ENCODE data around the gene ARHGAP11A. TPM values are rescaled to one million over a fixed set of nuclear protein-coding genes. Genes with fewer than 3 reads are reported as not detected.

Gene ARHGAP11A
- total RNA-seq, 1 experiment from 2014 or later, result 102 TPM

DNA sequence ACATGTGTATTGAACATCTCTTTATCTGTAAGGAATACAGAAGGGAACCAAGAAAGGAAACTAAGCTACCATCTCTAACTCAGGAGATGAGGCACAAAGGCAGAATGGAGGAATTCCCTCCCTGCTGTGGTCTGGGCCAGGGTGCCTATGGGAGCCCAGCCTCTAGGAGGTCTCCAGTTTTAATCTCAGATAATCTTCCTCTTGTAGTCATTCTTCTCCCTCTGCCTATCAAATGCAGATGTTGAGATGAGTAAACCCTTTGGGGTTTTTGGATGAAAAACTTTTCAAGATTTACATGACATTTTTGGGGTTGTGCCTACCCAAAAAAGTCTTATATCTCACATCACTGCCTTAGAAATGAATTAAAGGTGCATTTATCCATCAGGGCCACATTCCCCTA, 49.5 kb downstream of the ARHGAP11A start:
- Histone ChIP-seq H3K36me3 (ENCODE audit: control insufficient read depth in 1 of 2, insufficient read depth in 2 of 2, low read length in 2 of 2) (peaks cover 0 to 4% of the 10 kb centered on the region in 2 experiments; a peak in 2 of 4 replicates), H4K20me1 (ENCODE audit: insufficient read depth) (no peaks in the 10 kb centered on the region), H3K27me3 (ENCODE audit: insufficient read depth, low read length) (no peaks in the 10 kb centered on the region), H2AFZ (ENCODE audit: low read depth, low read length, poor library complexity, severe bottlenecking) (no peak overlapping the region), H3K27ac (ENCODE audit: low read depth, low read length) (no peak overlapping the region), H3K4me2 (ENCODE audit: low read length) (no peak overlapping the region), H3K9me2 (ENCODE audit: insufficient read depth) (no peaks in the 10 kb centered on the region), H3K79me2 (ENCODE audit: insufficient read depth, low read length) (no peaks in the 10 kb centered on the region), H3K9me3 (ENCODE audit: control insufficient read depth in 1 of 2, insufficient read depth in 1 of 2, low read depth in 1 of 2, low read length in 2 of 2) (no peaks in the 10 kb centered on the region), H3K9ac (ENCODE audit: low read length) (no peak overlapping the region), H3K4me3 (replicated peaks in 1 of 2; ENCODE audit: low read depth in 1 of 2, low read length in 2 of 2) (no peak overlapping the region), H3K4me1 (ENCODE audit: control insufficient read depth in 1 of 2, insufficient read depth in 2 of 2, low read length in 2 of 2) (no peaks in the 10 kb centered on the region)
- intact Hi-C loops (cut with micrococcal nuclease), result loop anchor here (5.0 kb wide), 2 partner anchors 293 to 333 kb away; no protein-coding TSS in a partner anchor
- ChIA-PET RAD21 (ENCODE audit: low non-redundant PET in 1 of 2, low total read pairs in 2 of 2, uncharacterized antibody in 2 of 2, unreplicated experiment in 2 of 2) (no interaction called here), POLR2A (no interaction called here), CTCF (interaction anchor here (0.6 to 1.4 kb wide), 3 partner anchors 12 to 329 kb away, joined by 3 to 4 read pairs (median 3); no protein-coding TSS in a partner anchor)
- no peak for DNase-seq (ENCODE audit: low read depth, low spot score)
- no peak for ATAC-seq
- BruUV-seq (replicated peaks), result no TSS peak
- no peak for TF ChIP-seq EZH2 (IDR thresholded peaks at IDR 0.05)
- TF ChIP-seq TCF7L2 (IDR thresholded peaks at IDR 0.05; ENCODE audit: borderline replicate concordance, extremely low read depth, insufficient read depth, insufficient read length), result no peak

DNA sequence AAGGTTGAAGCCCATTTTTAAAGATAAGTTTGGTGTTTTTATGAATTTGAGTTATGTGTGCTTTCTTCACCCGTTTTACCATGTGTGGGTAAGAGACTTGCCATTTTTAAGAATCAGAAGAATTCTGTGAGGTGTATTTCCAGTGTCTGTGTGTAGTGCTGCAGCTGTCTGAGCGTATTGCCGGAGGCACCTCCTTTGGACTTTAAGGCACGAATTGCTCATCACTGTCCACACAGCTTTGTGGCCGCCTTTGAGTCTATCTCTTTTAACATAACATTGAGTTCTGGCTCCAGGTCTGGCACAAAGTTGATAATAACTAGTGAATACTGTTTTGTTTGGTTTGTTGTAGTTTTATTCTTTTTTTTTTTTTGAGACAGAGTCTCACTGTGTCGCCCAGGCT, 52.0 kb downstream of the ARHGAP11A start:
- ChIA-PET POLR2A (no interaction called here), RAD21 (ENCODE audit: low non-redundant PET in 1 of 2, low total read pairs in 2 of 2, uncharacterized antibody in 2 of 2, unreplicated experiment in 2 of 2) (no interaction called here), CTCF (no interaction called here)
- intact Hi-C loops (cut with micrococcal nuclease), result loop anchor here (5.0 kb wide), 2 partner anchors 290 to 330 kb away; no protein-coding TSS in a partner anchor
- ATAC-seq (no peak), DNase-seq (ENCODE audit: low read depth, low spot score) (no peak)
- BruUV-seq (replicated peaks), result no TSS peak
- Histone ChIP-seq H3K27ac (ENCODE audit: low read depth, low read length) (no peak overlapping the region), H3K36me3 (ENCODE audit: control insufficient read depth in 1 of 2, insufficient read depth in 2 of 2, low read length in 2 of 2) (peaks cover 0 to 4% of the 10 kb centered on the region in 2 experiments; a peak in 2 of 4 replicates), H3K4me3 (replicated peaks in 1 of 2; ENCODE audit: low read depth in 1 of 2, low read length in 2 of 2) (no peak overlapping the region), H4K20me1 (ENCODE audit: insufficient read depth) (no peaks in the 10 kb centered on the region), H2AFZ (ENCODE audit: low read depth, low read length, poor library complexity, severe bottlenecking) (no peak overlapping the region), H3K79me2 (ENCODE audit: insufficient read depth, low read length) (no peaks in the 10 kb centered on the region), H3K9ac (ENCODE audit: low read length) (no peak overlapping the region), H3K9me3 (ENCODE audit: control insufficient read depth in 1 of 2, insufficient read depth in 1 of 2, low read depth in 1 of 2, low read length in 2 of 2) (no peaks in the 10 kb centered on the region), H3K9me2 (ENCODE audit: insufficient read depth) (no peaks in the 10 kb centered on the region), H3K4me1 (ENCODE audit: control insufficient read depth in 1 of 2, insufficient read depth in 2 of 2, low read length in 2 of 2) (no peaks in the 10 kb centered on the region), H3K4me2 (ENCODE audit: low read length) (no peak overlapping the region), H3K27me3 (ENCODE audit: insufficient read depth, low read length) (no peaks in the 10 kb centered on the region)
- TF ChIP-seq, protein P1, sequence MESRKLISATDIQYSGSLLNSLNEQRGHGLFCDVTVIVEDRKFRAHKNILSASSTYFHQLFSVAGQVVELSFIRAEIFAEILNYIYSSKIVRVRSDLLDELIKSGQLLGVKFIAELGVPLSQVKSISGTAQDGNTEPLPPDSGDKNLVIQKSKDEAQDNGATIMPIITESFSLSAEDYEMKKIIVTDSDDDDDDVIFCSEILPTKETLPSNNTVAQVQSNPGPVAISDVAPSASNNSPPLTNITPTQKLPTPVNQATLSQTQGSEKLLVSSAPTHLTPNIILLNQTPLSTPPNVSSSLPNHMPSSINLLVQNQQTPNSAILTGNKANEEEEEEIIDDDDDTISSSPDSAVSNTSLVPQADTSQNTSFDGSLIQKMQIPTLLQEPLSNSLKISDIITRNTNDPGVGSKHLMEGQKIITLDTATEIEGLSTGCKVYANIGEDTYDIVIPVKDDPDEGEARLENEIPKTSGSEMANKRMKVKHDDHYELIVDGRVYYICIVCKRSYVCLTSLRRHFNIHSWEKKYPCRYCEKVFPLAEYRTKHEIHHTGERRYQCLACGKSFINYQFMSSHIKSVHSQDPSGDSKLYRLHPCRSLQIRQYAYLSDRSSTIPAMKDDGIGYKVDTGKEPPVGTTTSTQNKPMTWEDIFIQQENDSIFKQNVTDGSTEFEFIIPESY (IDR thresholded peaks at IDR 0.05; ENCODE audit: extremely low read depth, insufficient replicate concordance, low read length), result no peak
- TF ChIP-seq, protein P2, sequence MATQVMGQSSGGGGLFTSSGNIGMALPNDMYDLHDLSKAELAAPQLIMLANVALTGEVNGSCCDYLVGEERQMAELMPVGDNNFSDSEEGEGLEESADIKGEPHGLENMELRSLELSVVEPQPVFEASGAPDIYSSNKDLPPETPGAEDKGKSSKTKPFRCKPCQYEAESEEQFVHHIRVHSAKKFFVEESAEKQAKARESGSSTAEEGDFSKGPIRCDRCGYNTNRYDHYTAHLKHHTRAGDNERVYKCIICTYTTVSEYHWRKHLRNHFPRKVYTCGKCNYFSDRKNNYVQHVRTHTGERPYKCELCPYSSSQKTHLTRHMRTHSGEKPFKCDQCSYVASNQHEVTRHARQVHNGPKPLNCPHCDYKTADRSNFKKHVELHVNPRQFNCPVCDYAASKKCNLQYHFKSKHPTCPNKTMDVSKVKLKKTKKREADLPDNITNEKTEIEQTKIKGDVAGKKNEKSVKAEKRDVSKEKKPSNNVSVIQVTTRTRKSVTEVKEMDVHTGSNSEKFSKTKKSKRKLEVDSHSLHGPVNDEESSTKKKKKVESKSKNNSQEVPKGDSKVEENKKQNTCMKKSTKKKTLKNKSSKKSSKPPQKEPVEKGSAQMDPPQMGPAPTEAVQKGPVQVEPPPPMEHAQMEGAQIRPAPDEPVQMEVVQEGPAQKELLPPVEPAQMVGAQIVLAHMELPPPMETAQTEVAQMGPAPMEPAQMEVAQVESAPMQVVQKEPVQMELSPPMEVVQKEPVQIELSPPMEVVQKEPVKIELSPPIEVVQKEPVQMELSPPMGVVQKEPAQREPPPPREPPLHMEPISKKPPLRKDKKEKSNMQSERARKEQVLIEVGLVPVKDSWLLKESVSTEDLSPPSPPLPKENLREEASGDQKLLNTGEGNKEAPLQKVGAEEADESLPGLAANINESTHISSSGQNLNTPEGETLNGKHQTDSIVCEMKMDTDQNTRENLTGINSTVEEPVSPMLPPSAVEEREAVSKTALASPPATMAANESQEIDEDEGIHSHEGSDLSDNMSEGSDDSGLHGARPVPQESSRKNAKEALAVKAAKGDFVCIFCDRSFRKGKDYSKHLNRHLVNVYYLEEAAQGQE (IDR thresholded peaks at IDR 0.05; ENCODE audit: low read depth), result no peak
- TF ChIP-seq EZH2phosphoT487 (IDR thresholded peaks at IDR 0.05; ENCODE audit: borderline replicate concordance) (no peak), CEBPB (IDR thresholded peaks at IDR 0.05; ENCODE audit: low read depth) (no peak), SP1 (IDR thresholded peaks at IDR 0.05; ENCODE audit: low read depth) (no peak), ELF1 (IDR thresholded peaks at IDR 0.05; ENCODE audit: borderline replicate concordance, low read depth) (no peak), RAD21 (IDR thresholded peaks at IDR 0.05; ENCODE audit: low read depth) (no peak), YY1 (IDR thresholded peaks at IDR 0.05; ENCODE audit: extremely low read depth, insufficient replicate concordance, low read depth, low read length) (no peak), CBX3 (IDR thresholded peaks at IDR 0.05; ENCODE audit: low read depth) (no peak), EZH2 (IDR thresholded peaks at IDR 0.05) (no peak), TCF7L2 (IDR thresholded peaks at IDR 0.05; ENCODE audit: borderline replicate concordance, extremely low read depth, insufficient read depth, insufficient read length) (no peak), POLR2AphosphoS5 (IDR thresholded peaks at IDR 0.05; ENCODE audit: low read depth, low read length) (no peak), JUND (IDR thresholded peaks at IDR 0.05) (no peak)
- TF ChIP-seq, protein P3, sequence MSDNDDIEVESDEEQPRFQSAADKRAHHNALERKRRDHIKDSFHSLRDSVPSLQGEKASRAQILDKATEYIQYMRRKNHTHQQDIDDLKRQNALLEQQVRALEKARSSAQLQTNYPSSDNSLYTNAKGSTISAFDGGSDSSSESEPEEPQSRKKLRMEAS (IDR thresholded peaks at IDR 0.05), result no peak
- TF ChIP-seq, protein P4, sequence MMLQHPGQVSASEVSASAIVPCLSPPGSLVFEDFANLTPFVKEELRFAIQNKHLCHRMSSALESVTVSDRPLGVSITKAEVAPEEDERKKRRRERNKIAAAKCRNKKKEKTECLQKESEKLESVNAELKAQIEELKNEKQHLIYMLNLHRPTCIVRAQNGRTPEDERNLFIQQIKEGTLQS (IDR thresholded peaks at IDR 0.05), result no peak

Data from HCT116 (cell line).